SK-N-SH treated with all-trans-retinoic acid at 6 μM for 48 hours (cell line): Measurements from ENCODE around the gene CGA.

Experiments used
- ATAC-seq: fragments of 200-7000 bp; cut with Tn5 transposase; 3 replicates; pipeline ENCODE4 v1.9.1; 2020; ENCODE audit warnings: mild to moderate bottlenecking, moderate library complexity
- ARNTL ChIP-seq: fragments of 450-650 bp; formaldehyde crosslinking; IDR thresholded peaks from 2 replicates; pipeline ENCODE4 v1.5.0; 2020; ENCODE audit warnings: low read depth, mild to moderate bottlenecking, moderate library complexity, borderline replicate concordance
- CREB5 ChIP-seq: fragments of 250-450 bp; sonication (Bioruptor Pico); IDR thresholded peaks from 2 replicates; pipeline ENCODE4 v1.5.1; 2020; ENCODE audit warnings: low read depth, mild to moderate bottlenecking, moderate library complexity
- CSDC2 ChIP-seq: fragments of 250-450 bp; sonication (Bioruptor Pico); IDR thresholded peaks from 2 replicates; pipeline ENCODE4 v1.5.0; 2020; ENCODE audit warnings: mild to moderate bottlenecking, moderate library complexity
- CSRNP3 ChIP-seq: fragments of 250-450 bp; sonication (Bioruptor Pico); IDR thresholded peaks from 2 replicates; pipeline ENCODE4 v1.5.1; 2021; ENCODE audit warnings: mild to moderate bottlenecking, moderate library complexity
- ESRRG ChIP-seq: fragments of 250-450 bp; sonication (Bioruptor Pico); IDR thresholded peaks from 2 replicates; pipeline ENCODE4 v1.6.1; 2021; ENCODE audit warnings: mild to moderate bottlenecking
- GLIS3 ChIP-seq: fragments of 250-450 bp; sonication (Bioruptor Pico); IDR thresholded peaks from 2 replicates; pipeline ENCODE4 v1.5.0; 2020; ENCODE audit warnings: mild to moderate bottlenecking, moderate library complexity
- ISL1 ChIP-seq: fragments of 250-450 bp; sonication (Bioruptor Pico); IDR thresholded peaks from 2 replicates; pipeline ENCODE4 v2.1.2; 2022; ENCODE audit warnings: mild to moderate bottlenecking, moderate library complexity
- OSR1 ChIP-seq: fragments of 250-450 bp; sonication (Bioruptor Pico); IDR thresholded peaks from 2 replicates; pipeline ENCODE4 v1.8.0; 2022; ENCODE audit warnings: moderate library complexity, mild to moderate bottlenecking, inconsistent platforms
- PPARA ChIP-seq: fragments of 250-450 bp; sonication (Bioruptor Pico); IDR thresholded peaks from 2 replicates; pipeline ENCODE4 v1.5.0; 2020; ENCODE audit warnings: mild to moderate bottlenecking, borderline replicate concordance
- RARB ChIP-seq: fragments of 250-450 bp; sonication (Bioruptor Pico); IDR thresholded peaks from 2 replicates; pipeline ENCODE4 v1.8.0; 2021; ENCODE audit warnings: mild to moderate bottlenecking, moderate library complexity
- SNAI2 ChIP-seq: fragments of 250-450 bp; sonication (Bioruptor Pico); IDR thresholded peaks from 2 replicates; pipeline ENCODE4 v1.5.0; 2020; ENCODE audit warnings: mild to moderate bottlenecking, moderate library complexity
- TOX ChIP-seq: fragments of 250-450 bp; sonication (Bioruptor Pico); IDR thresholded peaks from 2 replicates; pipeline ENCODE4 v1.8.0; 2021; ENCODE audit warnings: mild to moderate bottlenecking, moderate library complexity, borderline replicate concordance
- ZC3H10 ChIP-seq: fragments of 250-450 bp; sonication (Bioruptor Pico); IDR thresholded peaks from 2 replicates; pipeline ENCODE4 v1.5.1; 2021; ENCODE audit warnings: mild to moderate bottlenecking, moderate library complexity
- ZFP3 ChIP-seq: fragments of 250-450 bp; sonication (Bioruptor Pico); IDR thresholded peaks from 2 replicates; pipeline ENCODE4 v1.5.0; 2020; ENCODE audit warnings: mild to moderate bottlenecking, moderate library complexity
- ZFP30 ChIP-seq: fragments of 450-650 bp; formaldehyde crosslinking; IDR thresholded peaks from 2 replicates; pipeline ENCODE4 v1.5.0; 2022; ENCODE audit warnings: mild to moderate bottlenecking, moderate library complexity
- ZNF565 ChIP-seq: fragments of 450-650 bp; formaldehyde crosslinking; conservative IDR thresholded peaks from 2 replicates; pipeline ENCODE4 v1.5.0; 2020; ENCODE audit warnings: low read depth, mild to moderate bottlenecking, moderate library complexity
- ZNF70 ChIP-seq: fragments of 450-650 bp; formaldehyde crosslinking; IDR thresholded peaks from 2 replicates; pipeline ENCODE4 v1.5.0; 2020; ENCODE audit warnings: mild to moderate bottlenecking, moderate library complexity
- TF ChIP-seq, protein P1 (sequence below): fragments of 250-450 bp; sonication (Bioruptor Pico); IDR thresholded peaks from 2 replicates; pipeline ENCODE4 v1.8.0; 2020; ENCODE audit warnings: mild to moderate bottlenecking, moderate library complexity, borderline replicate concordance
- TF ChIP-seq, protein P2 (sequence below): fragments of 250-450 bp; sonication (Bioruptor Pico); IDR thresholded peaks from 2 replicates; pipeline ENCODE4 v1.8.0; 2021; ENCODE audit warnings: low read depth, mild to moderate bottlenecking, moderate library complexity, borderline replicate concordance
- TF ChIP-seq, protein P3 (sequence below): fragments of 250-450 bp; sonication (Bioruptor Pico); IDR thresholded peaks from 2 replicates; pipeline ENCODE4 v1.5.0; 2020; ENCODE audit warnings: mild to moderate bottlenecking, moderate library complexity

CGA gene

GRCh38 chr6:87103977-87104601 lies 9.2 kb upstream of the CGA start (continued):
- TF ChIP-seq ARNTL (no peak), TOX (CRISPR knock-in tag) (no peak), ISL1 (CRISPR knock-in tag) (no peak)

DNA sequence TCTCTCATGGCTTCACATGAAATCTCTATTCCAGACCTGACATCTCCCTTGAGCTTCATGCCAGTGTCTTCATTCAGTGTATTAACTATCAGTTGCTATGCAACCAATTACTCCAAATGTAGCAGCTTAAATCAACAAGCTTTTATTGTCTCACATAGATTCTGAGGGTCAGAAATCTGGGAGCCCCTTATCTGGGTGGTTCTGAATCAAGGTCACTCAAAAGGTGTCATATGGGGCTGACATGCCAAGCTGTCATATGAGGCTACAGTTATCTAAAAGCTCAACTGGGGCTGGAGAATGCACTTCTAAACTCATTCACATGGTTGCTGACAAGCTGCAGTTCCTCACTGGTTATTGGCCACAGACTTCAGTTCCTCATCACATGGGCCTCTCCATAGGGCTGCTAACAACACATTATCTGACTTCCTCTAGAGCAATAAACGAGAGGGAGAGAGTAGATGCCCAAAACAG lies 7.3 kb upstream of the CGA start:
- TF ChIP-seq, protein P1, sequence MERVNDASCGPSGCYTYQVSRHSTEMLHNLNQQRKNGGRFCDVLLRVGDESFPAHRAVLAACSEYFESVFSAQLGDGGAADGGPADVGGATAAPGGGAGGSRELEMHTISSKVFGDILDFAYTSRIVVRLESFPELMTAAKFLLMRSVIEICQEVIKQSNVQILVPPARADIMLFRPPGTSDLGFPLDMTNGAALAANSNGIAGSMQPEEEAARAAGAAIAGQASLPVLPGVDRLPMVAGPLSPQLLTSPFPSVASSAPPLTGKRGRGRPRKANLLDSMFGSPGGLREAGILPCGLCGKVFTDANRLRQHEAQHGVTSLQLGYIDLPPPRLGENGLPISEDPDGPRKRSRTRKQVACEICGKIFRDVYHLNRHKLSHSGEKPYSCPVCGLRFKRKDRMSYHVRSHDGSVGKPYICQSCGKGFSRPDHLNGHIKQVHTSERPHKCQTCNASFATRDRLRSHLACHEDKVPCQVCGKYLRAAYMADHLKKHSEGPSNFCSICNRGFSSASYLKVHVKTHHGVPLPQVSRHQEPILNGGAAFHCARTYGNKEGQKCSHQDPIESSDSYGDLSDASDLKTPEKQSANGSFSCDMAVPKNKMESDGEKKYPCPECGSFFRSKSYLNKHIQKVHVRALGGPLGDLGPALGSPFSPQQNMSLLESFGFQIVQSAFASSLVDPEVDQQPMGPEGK (CRISPR knock-in tag) = no peak
- TF ChIP-seq ZNF70 (CRISPR knock-in tag) (no peak), ESRRG (CRISPR knock-in tag) (no peak), ZNF565 (no peak), ISL1 (CRISPR knock-in tag) (no peak), SNAI2 (CRISPR knock-in tag) (no peak), ZFP30 (CRISPR knock-in tag) (no peak), ZC3H10 (CRISPR knock-in tag) (no peak), GLIS3 (no peak), ZFP3 (CRISPR knock-in tag) (no peak), TOX (CRISPR knock-in tag) (no peak), RARB (CRISPR knock-in tag) (no peak), CSRNP3 (CRISPR knock-in tag) (no peak)
- TF ChIP-seq, protein P2, sequence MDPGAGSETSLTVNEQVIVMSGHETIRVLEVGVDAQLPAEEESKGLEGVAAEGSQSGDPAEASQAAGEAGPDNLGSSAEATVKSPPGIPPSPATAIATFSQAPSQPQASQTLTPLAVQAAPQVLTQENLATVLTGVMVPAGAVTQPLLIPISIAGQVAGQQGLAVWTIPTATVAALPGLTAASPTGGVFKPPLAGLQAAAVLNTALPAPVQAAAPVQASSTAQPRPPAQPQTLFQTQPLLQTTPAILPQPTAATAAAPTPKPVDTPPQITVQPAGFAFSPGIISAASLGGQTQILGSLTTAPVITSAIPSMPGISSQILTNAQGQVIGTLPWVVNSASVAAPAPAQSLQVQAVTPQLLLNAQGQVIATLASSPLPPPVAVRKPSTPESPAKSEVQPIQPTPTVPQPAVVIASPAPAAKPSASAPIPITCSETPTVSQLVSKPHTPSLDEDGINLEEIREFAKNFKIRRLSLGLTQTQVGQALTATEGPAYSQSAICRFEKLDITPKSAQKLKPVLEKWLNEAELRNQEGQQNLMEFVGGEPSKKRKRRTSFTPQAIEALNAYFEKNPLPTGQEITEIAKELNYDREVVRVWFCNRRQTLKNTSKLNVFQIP (CRISPR knock-in tag) = no peak
- no peak for ATAC-seq

DNA sequence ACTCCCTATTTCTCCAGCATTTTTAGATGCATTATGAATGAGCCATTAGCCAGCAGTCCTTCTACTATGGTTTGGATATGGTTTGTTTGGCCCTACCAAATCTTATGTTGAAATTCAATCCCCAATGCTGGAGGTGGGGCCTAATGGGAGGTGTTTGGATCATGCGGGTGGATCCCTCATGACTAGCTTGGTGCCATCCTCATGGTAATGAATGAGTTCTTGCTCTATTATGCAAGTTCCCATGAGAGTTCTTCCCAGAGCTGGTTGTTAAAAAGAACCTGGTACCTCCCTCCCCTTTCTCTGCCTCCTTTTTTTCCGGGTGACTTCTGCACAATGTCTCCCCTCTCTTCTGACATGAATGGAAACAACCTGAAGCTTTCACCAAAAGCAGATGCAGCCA lies 6.2 kb upstream of the CGA start:
- TF ChIP-seq, protein P1 (CRISPR knock-in tag) = no peak
- TF ChIP-seq PPARA (CRISPR knock-in tag) (no peak), ZFP30 (CRISPR knock-in tag) (no peak), CREB5 (CRISPR knock-in tag) (no peak), ZNF70 (CRISPR knock-in tag) (no peak)
- TF ChIP-seq, all 23 proteins: peak for 0
- no peak for ATAC-seq

GRCh38 chr6:87100216-87100615 lies 5.3 kb upstream of the CGA start:
- no peak for ATAC-seq
- TF ChIP-seq, protein P3, sequence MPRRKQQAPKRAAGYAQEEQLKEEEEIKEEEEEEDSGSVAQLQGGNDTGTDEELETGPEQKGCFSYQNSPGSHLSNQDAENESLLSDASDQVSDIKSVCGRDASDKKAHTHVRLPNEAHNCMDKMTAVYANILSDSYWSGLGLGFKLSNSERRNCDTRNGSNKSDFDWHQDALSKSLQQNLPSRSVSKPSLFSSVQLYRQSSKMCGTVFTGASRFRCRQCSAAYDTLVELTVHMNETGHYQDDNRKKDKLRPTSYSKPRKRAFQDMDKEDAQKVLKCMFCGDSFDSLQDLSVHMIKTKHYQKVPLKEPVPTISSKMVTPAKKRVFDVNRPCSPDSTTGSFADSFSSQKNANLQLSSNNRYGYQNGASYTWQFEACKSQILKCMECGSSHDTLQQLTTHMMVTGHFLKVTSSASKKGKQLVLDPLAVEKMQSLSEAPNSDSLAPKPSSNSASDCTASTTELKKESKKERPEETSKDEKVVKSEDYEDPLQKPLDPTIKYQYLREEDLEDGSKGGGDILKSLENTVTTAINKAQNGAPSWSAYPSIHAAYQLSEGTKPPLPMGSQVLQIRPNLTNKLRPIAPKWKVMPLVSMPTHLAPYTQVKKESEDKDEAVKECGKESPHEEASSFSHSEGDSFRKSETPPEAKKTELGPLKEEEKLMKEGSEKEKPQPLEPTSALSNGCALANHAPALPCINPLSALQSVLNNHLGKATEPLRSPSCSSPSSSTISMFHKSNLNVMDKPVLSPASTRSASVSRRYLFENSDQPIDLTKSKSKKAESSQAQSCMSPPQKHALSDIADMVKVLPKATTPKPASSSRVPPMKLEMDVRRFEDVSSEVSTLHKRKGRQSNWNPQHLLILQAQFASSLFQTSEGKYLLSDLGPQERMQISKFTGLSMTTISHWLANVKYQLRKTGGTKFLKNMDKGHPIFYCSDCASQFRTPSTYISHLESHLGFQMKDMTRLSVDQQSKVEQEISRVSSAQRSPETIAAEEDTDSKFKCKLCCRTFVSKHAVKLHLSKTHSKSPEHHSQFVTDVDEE (CRISPR knock-in tag) = no peak
- TF ChIP-seq ARNTL = no peak
- no peak for TF ChIP-seq TOX (CRISPR knock-in tag)
- TF ChIP-seq, protein P2 (CRISPR knock-in tag) = no peak
- TF ChIP-seq ESRRG (CRISPR knock-in tag) = no peak
- TF ChIP-seq CREB5 (CRISPR knock-in tag) = no peak
- no peak for TF ChIP-seq CSDC2 (CRISPR knock-in tag)
- TF ChIP-seq OSR1 (CRISPR knock-in tag) = no peak
- no peak for TF ChIP-seq RARB (CRISPR knock-in tag)
- no peak for TF ChIP-seq ZNF565
- TF ChIP-seq ZFP30 (CRISPR knock-in tag) = no peak
